ENCODE results near the gene PPA2. TPM values are rescaled to one million over a fixed set of nuclear protein-coding genes. Genes with fewer than 3 reads are reported as not detected.

PPA2 gene
- polyA plus RNA-seq, 1 donor from 2014 or later: 151 TPM

DNA sequence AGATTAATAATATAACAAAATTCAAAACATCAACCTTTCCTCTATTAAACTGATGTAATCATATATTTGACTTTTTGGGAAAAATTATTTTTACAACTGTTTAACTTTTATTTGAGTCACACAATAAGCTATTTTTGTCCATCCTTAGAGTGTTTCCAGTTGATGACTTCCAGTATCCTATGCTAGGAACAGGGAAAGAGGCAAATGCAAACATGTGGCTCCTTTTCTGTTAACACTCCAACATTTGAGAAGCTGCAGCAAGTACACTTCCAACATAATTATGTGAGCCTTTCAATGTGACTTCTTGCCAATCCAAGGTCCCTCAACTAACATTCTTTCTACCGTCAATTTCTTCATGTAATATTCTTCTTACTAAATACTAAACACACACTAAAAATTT is 117.7 kb downstream of the PPA2 start:
- TF ChIP-seq, protein P1, sequence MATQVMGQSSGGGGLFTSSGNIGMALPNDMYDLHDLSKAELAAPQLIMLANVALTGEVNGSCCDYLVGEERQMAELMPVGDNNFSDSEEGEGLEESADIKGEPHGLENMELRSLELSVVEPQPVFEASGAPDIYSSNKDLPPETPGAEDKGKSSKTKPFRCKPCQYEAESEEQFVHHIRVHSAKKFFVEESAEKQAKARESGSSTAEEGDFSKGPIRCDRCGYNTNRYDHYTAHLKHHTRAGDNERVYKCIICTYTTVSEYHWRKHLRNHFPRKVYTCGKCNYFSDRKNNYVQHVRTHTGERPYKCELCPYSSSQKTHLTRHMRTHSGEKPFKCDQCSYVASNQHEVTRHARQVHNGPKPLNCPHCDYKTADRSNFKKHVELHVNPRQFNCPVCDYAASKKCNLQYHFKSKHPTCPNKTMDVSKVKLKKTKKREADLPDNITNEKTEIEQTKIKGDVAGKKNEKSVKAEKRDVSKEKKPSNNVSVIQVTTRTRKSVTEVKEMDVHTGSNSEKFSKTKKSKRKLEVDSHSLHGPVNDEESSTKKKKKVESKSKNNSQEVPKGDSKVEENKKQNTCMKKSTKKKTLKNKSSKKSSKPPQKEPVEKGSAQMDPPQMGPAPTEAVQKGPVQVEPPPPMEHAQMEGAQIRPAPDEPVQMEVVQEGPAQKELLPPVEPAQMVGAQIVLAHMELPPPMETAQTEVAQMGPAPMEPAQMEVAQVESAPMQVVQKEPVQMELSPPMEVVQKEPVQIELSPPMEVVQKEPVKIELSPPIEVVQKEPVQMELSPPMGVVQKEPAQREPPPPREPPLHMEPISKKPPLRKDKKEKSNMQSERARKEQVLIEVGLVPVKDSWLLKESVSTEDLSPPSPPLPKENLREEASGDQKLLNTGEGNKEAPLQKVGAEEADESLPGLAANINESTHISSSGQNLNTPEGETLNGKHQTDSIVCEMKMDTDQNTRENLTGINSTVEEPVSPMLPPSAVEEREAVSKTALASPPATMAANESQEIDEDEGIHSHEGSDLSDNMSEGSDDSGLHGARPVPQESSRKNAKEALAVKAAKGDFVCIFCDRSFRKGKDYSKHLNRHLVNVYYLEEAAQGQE (IDR thresholded peaks at IDR 0.05; ENCODE audit: borderline replicate concordance): no peak
- TF ChIP-seq TAF1 (IDR thresholded peaks at IDR 0.05; ENCODE audit: low read depth): no peak
- no peak for TF ChIP-seq POLR2AphosphoS5 (IDR thresholded peaks at IDR 0.05)
- TF ChIP-seq EP300 (conservative IDR thresholded peaks at IDR 0.05; ENCODE audit: poor library complexity, severe bottlenecking): no peak
- TF ChIP-seq RAD21 (conservative IDR thresholded peaks at IDR 0.05): no peak
- TF ChIP-seq, protein P2, sequence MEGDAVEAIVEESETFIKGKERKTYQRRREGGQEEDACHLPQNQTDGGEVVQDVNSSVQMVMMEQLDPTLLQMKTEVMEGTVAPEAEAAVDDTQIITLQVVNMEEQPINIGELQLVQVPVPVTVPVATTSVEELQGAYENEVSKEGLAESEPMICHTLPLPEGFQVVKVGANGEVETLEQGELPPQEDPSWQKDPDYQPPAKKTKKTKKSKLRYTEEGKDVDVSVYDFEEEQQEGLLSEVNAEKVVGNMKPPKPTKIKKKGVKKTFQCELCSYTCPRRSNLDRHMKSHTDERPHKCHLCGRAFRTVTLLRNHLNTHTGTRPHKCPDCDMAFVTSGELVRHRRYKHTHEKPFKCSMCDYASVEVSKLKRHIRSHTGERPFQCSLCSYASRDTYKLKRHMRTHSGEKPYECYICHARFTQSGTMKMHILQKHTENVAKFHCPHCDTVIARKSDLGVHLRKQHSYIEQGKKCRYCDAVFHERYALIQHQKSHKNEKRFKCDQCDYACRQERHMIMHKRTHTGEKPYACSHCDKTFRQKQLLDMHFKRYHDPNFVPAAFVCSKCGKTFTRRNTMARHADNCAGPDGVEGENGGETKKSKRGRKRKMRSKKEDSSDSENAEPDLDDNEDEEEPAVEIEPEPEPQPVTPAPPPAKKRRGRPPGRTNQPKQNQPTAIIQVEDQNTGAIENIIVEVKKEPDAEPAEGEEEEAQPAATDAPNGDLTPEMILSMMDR (IDR thresholded peaks at IDR 0.05; ENCODE audit: poor library complexity, severe bottlenecking): no peak
- TF ChIP-seq SMC3 (conservative IDR thresholded peaks at IDR 0.05; ENCODE audit: poor library complexity): no peak
- H3K27me3 ChIP-seq (ENCODE audit: insufficient read depth, low read depth, low read length): no peaks in the 10 kb centered on the region
- H3K36me3 ChIP-seq (ENCODE audit: insufficient read depth, low read length): no peaks in the 10 kb centered on the region
- H2AFZ ChIP-seq (ENCODE audit: low read depth, low read length): no peak overlapping the region
- H3K9me3 ChIP-seq (ENCODE audit: low read length): no peaks in the 10 kb centered on the region
- no peak overlapping the region for H3K27ac ChIP-seq (ENCODE audit: low read length)
- H4K20me1 ChIP-seq (ENCODE audit: insufficient read depth): no peaks in the 10 kb centered on the region
- H3K4me2 ChIP-seq (ENCODE audit: low read length): no peak overlapping the region
- no peaks in the 10 kb centered on the region for H3F3A ChIP-seq (ENCODE audit: insufficient read depth, low read length, poor library complexity, severe bottlenecking)
- H3K79me2 ChIP-seq (replicated peaks; ENCODE audit: insufficient read depth, low read length): no peaks in the 10 kb centered on the region
- no peaks in the 10 kb centered on the region for H3K9me2 ChIP-seq (ENCODE audit: insufficient read depth, low read length)
- H3K9ac ChIP-seq (ENCODE audit: low read length): no peak overlapping the region
- no peak overlapping the region for H3K4me3 ChIP-seq (ENCODE audit: low read length)

DNA sequence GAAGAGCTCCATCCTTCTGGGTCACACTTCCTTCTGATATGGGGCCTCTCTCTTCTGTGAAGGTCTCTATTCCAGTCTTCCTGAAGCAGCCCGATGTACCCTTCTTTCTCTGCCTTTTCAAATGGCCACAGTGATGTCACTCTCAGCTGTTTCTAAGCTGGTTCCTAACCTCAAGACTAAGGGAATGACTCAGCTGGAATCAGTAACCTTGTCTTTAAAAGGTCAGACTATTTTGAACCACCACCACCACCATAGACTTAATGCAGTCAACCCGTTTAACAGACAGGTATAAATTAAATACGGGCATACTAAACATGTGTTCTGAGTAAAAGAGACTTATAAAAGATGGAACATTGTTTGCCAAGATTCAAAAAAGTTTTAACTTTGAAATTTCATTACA is 121.0 kb downstream of the PPA2 start:
- no peak overlapping the region for H3K4me2 ChIP-seq (ENCODE audit: low read length)
- H4K20me1 ChIP-seq (ENCODE audit: insufficient read depth): no peaks in the 10 kb centered on the region
- H3K9me2 ChIP-seq (ENCODE audit: insufficient read depth, low read length): no peaks in the 10 kb centered on the region
- no peak overlapping the region for H3K4me3 ChIP-seq (ENCODE audit: low read length)
- no peaks in the 10 kb centered on the region for H3K27me3 ChIP-seq (ENCODE audit: insufficient read depth, low read depth, low read length)
- TF ChIP-seq, protein P1 (IDR thresholded peaks at IDR 0.05; ENCODE audit: borderline replicate concordance): no peak
- TF ChIP-seq EZH2 (IDR thresholded peaks at IDR 0.05; ENCODE audit: borderline replicate concordance, insufficient read depth, low read length, poor library complexity, severe bottlenecking) (no peak), TAF1 (IDR thresholded peaks at IDR 0.05; ENCODE audit: low read depth) (no peak)
- H3K36me3 ChIP-seq (ENCODE audit: insufficient read depth, low read length): no peaks in the 10 kb centered on the region
- no peaks in the 10 kb centered on the region for H3K9me3 ChIP-seq (ENCODE audit: low read length)
- H2AFZ ChIP-seq (ENCODE audit: low read depth, low read length): no peak overlapping the region
- no peak overlapping the region for H3K9ac ChIP-seq (ENCODE audit: low read length)
- no peaks in the 10 kb centered on the region for H3K79me2 ChIP-seq (replicated peaks; ENCODE audit: insufficient read depth, low read length)
- no peaks in the 10 kb centered on the region for H3F3A ChIP-seq (ENCODE audit: insufficient read depth, low read length, poor library complexity, severe bottlenecking)
- H3K27ac ChIP-seq (ENCODE audit: low read length): no peak overlapping the region

Data from neural cell (in vitro differentiated cells).